GM12878 (cell line): Measurements from ENCODE around the gene BIRC6. TPM values are rescaled to one million over a fixed set of nuclear protein-coding genes. Genes with fewer than 3 reads are reported as not detected.

Source experiments
- ATAC-seq: fragments of 200-7000 bp; cut with Tn5 transposase; 3 replicates; pipeline ENCODE4 v1.9.1; 2020; ENCODE audit warnings: mild to moderate bottlenecking, moderate library complexity
- BruUV-seq: library from RNA; stranded (reverse); fragments of 400-500 nt; replicated peaks from 2 replicates; lab custom pipeline; 2021; lab: Mats Ljungman, UMichigan
- CTCF ChIA-PET: fragments of 300-600 bp; sonication (Branson Sonifier 250); formaldehyde crosslinking; extraction: SDS; loops from one replicate; lab custom pipeline; 2021; ENCODE audit warnings: inconsistent platforms; lab: Yijun Ruan, JAX
- POLR2A ChIA-PET: fragments of 350-600 bp; formaldehyde crosslinking; extraction: SDS; loops from one replicate; lab custom pipeline; 2021; ENCODE audit warnings: inconsistent platforms; lab: Charles Lee
- RAD21 ChIA-PET: fragments of 300-600 bp; sonication (Branson Sonifier 250); formaldehyde crosslinking; loops from one replicate; lab custom pipeline; 2023; ENCODE audit warnings: antibody characterized with exemption; ENCODE audit not compliant: unreplicated experiment; lab: Charles Lee
- SMC1A ChIA-PET: fragments of 300-600 bp; sonication (Branson Sonifier 250); formaldehyde crosslinking; loops from one replicate; lab custom pipeline; 2023; ENCODE audit not compliant: unreplicated experiment, uncharacterized antibody; lab: Charles Lee
- DNase-seq: peaks from one replicate; pipeline ENCODE4 v3.0.0-alpha.2; 2011; ENCODE audit warnings: low read depth, low spot score
- FAIRE-seq: peaks from 3 replicates; lab custom pipeline; 2011; peaks lifted over from hg19 to GRCh38; lab: Jason Lieb, UNC
- H2AFZ ChIP-seq: 2 replicates; pipeline ENCODE4 v1.6.0; 2011; ENCODE audit warnings: low read depth, low read length, control low read depth; ENCODE audit not compliant: control insufficient read depth
- H3K27ac ChIP-seq: 2 replicates; pipeline ENCODE4 v1.5.1; 2011; ENCODE audit warnings: control low read depth; ENCODE audit not compliant: control insufficient read depth, insufficient read depth
- H3K27me3 ChIP-seq, 2 experiments: replicated peaks in 1 of 2; 2 replicates each; pipeline versions ENCODE4 v1.6.0 to v1.6.1; 2011; ENCODE audit warnings: low read length in 1 of 2; ENCODE audit not compliant: control insufficient read depth in 2 of 2, insufficient read depth in 2 of 2
- H3K36me3 ChIP-seq, 2 experiments: 2 replicates each; pipeline ENCODE4 v1.5.1; 2011; ENCODE audit warnings: low read length in 1 of 2; ENCODE audit not compliant: control insufficient read depth in 2 of 2, insufficient read depth in 2 of 2
- H3K4me1 ChIP-seq: 2 replicates; pipeline ENCODE4 v1.6.1; 2011; ENCODE audit warnings: mild to moderate bottlenecking, low read length, moderate library complexity, mixed read lengths; ENCODE audit not compliant: control insufficient read depth, insufficient read depth
- H3K4me2 ChIP-seq: 2 replicates; pipeline ENCODE4 v1.6.0; 2011; ENCODE audit warnings: control low read depth; ENCODE audit not compliant: control insufficient read depth, insufficient read depth
- H3K4me3 ChIP-seq: fragments of 200-600 bp; sonication (generic); 2 replicates; pipeline ENCODE4 v1.5.1; 2016
- H3K79me2 ChIP-seq: 2 replicates; pipeline ENCODE4 v1.6.0; 2011; ENCODE audit warnings: low read length; ENCODE audit not compliant: control insufficient read depth, insufficient read depth
- H3K9ac ChIP-seq: 2 replicates; pipeline ENCODE4 v1.8.0; 2011; ENCODE audit warnings: low read length, control low read depth, mixed read lengths; ENCODE audit not compliant: control insufficient read depth, insufficient read depth
- H3K9me3 ChIP-seq: replicated peaks from 3 replicates; pipeline ENCODE4 v1.5.1; 2011; ENCODE audit warnings: mild to moderate bottlenecking, low read length; ENCODE audit not compliant: control insufficient read depth, insufficient read depth
- H4K20me1 ChIP-seq: 2 replicates; pipeline ENCODE4 v1.6.0; 2011; ENCODE audit not compliant: control insufficient read depth, insufficient read depth
- ASH2L ChIP-seq: fragments of 300-600, 200-600 bp; sonication (generic); IDR thresholded peaks from 2 replicates; pipeline ENCODE4 v1.6.1; 2017; ENCODE audit warnings: low read depth, mild to moderate bottlenecking, borderline replicate concordance
- BCL11A ChIP-seq: IDR thresholded peaks from 2 replicates; pipeline ENCODE4 v1.6.1; 2011; ENCODE audit warnings: low read depth, low read length
- CREB1 ChIP-seq: IDR thresholded peaks from 2 replicates; pipeline ENCODE4 v1.6.1; 2012; ENCODE audit warnings: low read depth, mild to moderate bottlenecking, inconsistent platforms
- EED ChIP-seq: sonication (generic); IDR thresholded peaks from 2 replicates; pipeline ENCODE4 v1.6.1; 2016; ENCODE audit warnings: antibody characterized with exemption, low read depth
- KDM1A ChIP-seq: fragments of 200-600 bp; sonication (generic); IDR thresholded peaks from 2 replicates; pipeline ENCODE4 v1.6.1; 2016; ENCODE audit warnings: borderline replicate concordance
- MXI1 ChIP-seq: fragments of 150-350 bp; IDR thresholded peaks from 2 replicates; pipeline ENCODE4 v1.6.1; 2011; ENCODE audit warnings: low read depth, mild to moderate bottlenecking, inconsistent platforms, low read length, improper control_type of control experiment
- NR2F1 ChIP-seq: fragments of 450-650 bp; conservative IDR thresholded peaks from 2 replicates; pipeline ENCODE4 v1.6.1; 2017; ENCODE audit warnings: mild to moderate bottlenecking
- NRF1 ChIP-seq: conservative IDR thresholded peaks from 2 replicates; pipeline ENCODE4 v1.6.1; 2011; ENCODE audit warnings: mild to moderate bottlenecking, low read depth, low read length, improper control_type of control experiment
- PML ChIP-seq: IDR thresholded peaks from 2 replicates; pipeline ENCODE4 v1.6.1; 2012; ENCODE audit warnings: low read length, inconsistent platforms
- POLR2A ChIP-seq: IDR thresholded peaks from 2 replicates; pipeline ENCODE4 v1.6.1; 2011; ENCODE audit warnings: low read depth, mild to moderate bottlenecking, low read length
- RELA ChIP-seq: fragments of 450-650 bp; IDR thresholded peaks from 2 replicates; pipeline ENCODE4 v1.8.0; 2014; ENCODE audit warnings: borderline replicate concordance; ENCODE audit not compliant: partially characterized antibody
- RFX5 ChIP-seq: IDR thresholded peaks from 2 replicates; pipeline ENCODE4 v1.6.1; 2011; ENCODE audit warnings: low read depth, low read length, improper control_type of control experiment
- SMC3 ChIP-seq: IDR thresholded peaks from 2 replicates; pipeline ENCODE4 v1.6.1; 2011; ENCODE audit warnings: low read length, improper control_type of control experiment, borderline replicate concordance
- TARDBP ChIP-seq: IDR thresholded peaks from 2 replicates; pipeline ENCODE4 v1.6.1; 2016; ENCODE audit warnings: borderline replicate concordance
- TBL1XR1 ChIP-seq: IDR thresholded peaks from 2 replicates; pipeline ENCODE4 v1.6.1; 2012; ENCODE audit warnings: low read depth, low read length, improper control_type of control experiment
- TCF3 ChIP-seq: IDR thresholded peaks from 2 replicates; pipeline ENCODE4 v1.6.1; 2012; ENCODE audit warnings: low read depth, mild to moderate bottlenecking, low read length, borderline replicate concordance; ENCODE audit not compliant: insufficient read depth
- USF1 ChIP-seq: IDR thresholded peaks from 2 replicates; pipeline ENCODE4 v1.6.1; 2011; ENCODE audit warnings: borderline replicate concordance, low read depth, mild to moderate bottlenecking, moderate library complexity, mixed read lengths, low read length; ENCODE audit not compliant: insufficient read depth; ENCODE audit errors: extremely low read length
- ZBTB33 ChIP-seq: fragments of 450-650 bp; IDR thresholded peaks from 2 replicates; pipeline ENCODE4 v1.6.1; 2017; ENCODE audit warnings: mild to moderate bottlenecking
- WGBS: methylation state at CpG from one replicate; pipeline ENCODE4 v1.1.6; 2016; ENCODE audit warnings: low lambda C conversion rate; ENCODE audit not compliant: insufficient replicate concordance, insufficient coverage; ENCODE audit errors: missing lambda C conversion rate; 5-methylcytosine and 5-hydroxymethylcytosine counted together
- in situ Hi-C: fragments of 300-500 bp; cut with MboI; formaldehyde crosslinking; loops from 9 replicates; pipeline ENCODE4 v1.14.3; 2018; ENCODE audit warnings: mixed read lengths
- intact Hi-C: fragments of 100-400 bp; cut with micrococcal nuclease; formaldehyde crosslinking; loops from one replicate; pipeline ENCODE4 v1.14.2; 2022; ENCODE audit not compliant: unreplicated experiment
- polyA plus RNA-seq, 11 experiments: library from polyadenylated mRNA; depleted of rRNA in 4 of 11; unstranded in 6 of 11; stranded (reverse) in 5 of 11; fragments of >200 nt; fragmentation: Nextera tagmentation in 4 of 11; fragmentation: Illumina TruSeq in 1 of 11; extraction: Ambion mirVana in 4 of 11; extraction: Trizol in 1 of 11; gene quantifications; 1 replicate in 1 of 11; 2 replicates in 10 of 11; pipeline versions ENCODE4 v1.2.1 to v1.2.3, GENCODE V29; 2011 to 2016; ENCODE audit warnings: inconsistent platforms in 2 of 11, missing spikeins in 2 of 11, low read depth in 1 of 11
- total RNA-seq, 4 experiments: library from RNA; depleted of rRNA in 3 of 4; stranded (reverse); fragments of >200 nt in 3 of 4; fragmentation: Illumina TruSeq in 1 of 4; extraction: Trizol in 1 of 4; gene quantifications; 2 replicates each; pipeline versions ENCODE4 v1.2.1 to v1.2.3, GENCODE V29; 2013 to 2021
- TF ChIP-seq, protein P1 (sequence below): IDR thresholded peaks from 2 replicates; pipeline ENCODE4 v1.6.1; 2011; ENCODE audit warnings: low read depth, low read length, improper control_type of control experiment, borderline replicate concordance
- TF ChIP-seq, protein P2 (sequence below): fragments of 450-650 bp; IDR thresholded peaks from 2 replicates; pipeline ENCODE4 v1.6.1; 2018; ENCODE audit warnings: mild to moderate bottlenecking, low read depth, moderate library complexity; ENCODE audit not compliant: partially characterized antibody

Gene BIRC6
- total and polyA plus RNA-seq, 10 of the 15 experiments (the other 5 are each of a cell fraction or from before 2014, with no cell fraction given) = 18.8 to 118 (median 55.0) TPM

DNA sequence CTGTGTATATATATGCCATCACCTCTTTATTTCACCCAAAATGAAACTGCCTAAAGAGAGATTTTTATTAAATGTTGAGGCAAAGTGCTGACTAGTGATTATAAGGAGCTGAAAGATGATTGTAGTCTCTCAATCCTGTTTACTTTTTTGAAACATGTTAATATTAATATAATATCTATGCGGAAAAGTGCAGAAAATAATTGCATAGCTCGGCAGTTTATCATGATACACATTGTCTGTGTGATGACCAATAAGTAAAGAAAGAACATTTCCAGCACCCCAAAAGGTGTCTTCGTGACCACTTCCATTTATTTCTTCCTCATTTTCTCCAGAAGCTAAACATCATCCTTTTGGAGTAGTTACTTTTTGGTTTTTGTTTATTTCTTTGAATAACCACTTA lies 99.0 kb downstream of the BIRC6 start:
- no peaks in the 10 kb centered on the region; the same call in 1 of the 2 replicates for H3K79me2 ChIP-seq
- H4K20me1 ChIP-seq = no peaks in the 10 kb centered on the region
- in situ Hi-C loops (no loop called here), intact Hi-C loops (no loop called here)
- H3K9ac ChIP-seq = no peak overlapping the region
- POLR2A ChIA-PET = no interaction called here
- no peaks in the 10 kb centered on the region; a peak in 2 of 4 replicates for H3K36me3 ChIP-seq
- no peak overlapping the region for H3K4me2 ChIP-seq
- SMC1A ChIA-PET = no interaction called here
- BruUV-seq = no TSS peak
- RAD21 ChIA-PET = no interaction called here
- TF ChIP-seq NR2F1 (no peak), ASH2L (no peak), CREB1 (no peak), TCF3 (no peak), KDM1A (no peak), BCL11A (no peak), USF1 (no peak), TARDBP (no peak), ZBTB33 (no peak), NRF1 (no peak), SMC3 (no peak), TBL1XR1 (no peak), MXI1 (no peak), PML (no peak), RFX5 (no peak), POLR2A (no peak), RELA (no peak), EED (no peak)
- TF ChIP-seq, protein P1, sequence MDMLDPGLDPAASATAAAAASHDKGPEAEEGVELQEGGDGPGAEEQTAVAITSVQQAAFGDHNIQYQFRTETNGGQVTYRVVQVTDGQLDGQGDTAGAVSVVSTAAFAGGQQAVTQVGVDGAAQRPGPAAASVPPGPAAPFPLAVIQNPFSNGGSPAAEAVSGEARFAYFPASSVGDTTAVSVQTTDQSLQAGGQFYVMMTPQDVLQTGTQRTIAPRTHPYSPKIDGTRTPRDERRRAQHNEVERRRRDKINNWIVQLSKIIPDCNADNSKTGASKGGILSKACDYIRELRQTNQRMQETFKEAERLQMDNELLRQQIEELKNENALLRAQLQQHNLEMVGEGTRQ = no peak
- TF ChIP-seq, protein P2, sequence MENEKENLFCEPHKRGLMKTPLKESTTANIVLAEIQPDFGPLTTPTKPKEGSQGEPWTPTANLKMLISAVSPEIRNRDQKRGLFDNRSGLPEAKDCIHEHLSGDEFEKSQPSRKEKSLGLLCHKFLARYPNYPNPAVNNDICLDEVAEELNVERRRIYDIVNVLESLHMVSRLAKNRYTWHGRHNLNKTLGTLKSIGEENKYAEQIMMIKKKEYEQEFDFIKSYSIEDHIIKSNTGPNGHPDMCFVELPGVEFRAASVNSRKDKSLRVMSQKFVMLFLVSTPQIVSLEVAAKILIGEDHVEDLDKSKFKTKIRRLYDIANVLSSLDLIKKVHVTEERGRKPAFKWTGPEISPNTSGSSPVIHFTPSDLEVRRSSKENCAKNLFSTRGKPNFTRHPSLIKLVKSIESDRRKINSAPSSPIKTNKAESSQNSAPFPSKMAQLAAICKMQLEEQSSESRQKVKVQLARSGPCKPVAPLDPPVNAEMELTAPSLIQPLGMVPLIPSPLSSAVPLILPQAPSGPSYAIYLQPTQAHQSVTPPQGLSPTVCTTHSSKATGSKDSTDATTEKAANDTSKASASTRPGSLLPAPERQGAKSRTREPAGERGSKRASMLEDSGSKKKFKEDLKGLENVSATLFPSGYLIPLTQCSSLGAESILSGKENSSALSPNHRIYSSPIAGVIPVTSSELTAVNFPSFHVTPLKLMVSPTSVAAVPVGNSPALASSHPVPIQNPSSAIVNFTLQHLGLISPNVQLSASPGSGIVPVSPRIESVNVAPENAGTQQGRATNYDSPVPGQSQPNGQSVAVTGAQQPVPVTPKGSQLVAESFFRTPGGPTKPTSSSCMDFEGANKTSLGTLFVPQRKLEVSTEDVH = no peak
- no peaks in the 10 kb centered on the region for H3K9me3 ChIP-seq
- WGBS = 94% methylated on average over 3 of the region's 3 CpGs
- CTCF ChIA-PET = interaction anchor here (0.6 kb wide), 1 partner anchor 116 kb away, joined by 3 read pairs; no protein-coding TSS in a partner anchor
- H3K4me1 ChIP-seq = no peaks in the 10 kb centered on the region
- DNase-seq (no peak), ATAC-seq (no peak), FAIRE-seq (no peak)
- no peak overlapping the region for H2AFZ ChIP-seq
- no peak overlapping the region for H3K27ac ChIP-seq
- H3K4me3 ChIP-seq = no peak overlapping the region
- no peaks in the 10 kb centered on the region for H3K27me3 ChIP-seq
